ENCODE measurements around the gene DNAH14. TPM values are rescaled to one million over a fixed set of nuclear protein-coding genes. Genes with fewer than 3 reads are reported as not detected.

The DNAH14 gene
- total and polyA plus RNA-seq, 2 donors (not counting 3 experiments of a cell fraction or from before 2014, with no cell fraction given), result 1.5 to 7.1 TPM

DNA sequence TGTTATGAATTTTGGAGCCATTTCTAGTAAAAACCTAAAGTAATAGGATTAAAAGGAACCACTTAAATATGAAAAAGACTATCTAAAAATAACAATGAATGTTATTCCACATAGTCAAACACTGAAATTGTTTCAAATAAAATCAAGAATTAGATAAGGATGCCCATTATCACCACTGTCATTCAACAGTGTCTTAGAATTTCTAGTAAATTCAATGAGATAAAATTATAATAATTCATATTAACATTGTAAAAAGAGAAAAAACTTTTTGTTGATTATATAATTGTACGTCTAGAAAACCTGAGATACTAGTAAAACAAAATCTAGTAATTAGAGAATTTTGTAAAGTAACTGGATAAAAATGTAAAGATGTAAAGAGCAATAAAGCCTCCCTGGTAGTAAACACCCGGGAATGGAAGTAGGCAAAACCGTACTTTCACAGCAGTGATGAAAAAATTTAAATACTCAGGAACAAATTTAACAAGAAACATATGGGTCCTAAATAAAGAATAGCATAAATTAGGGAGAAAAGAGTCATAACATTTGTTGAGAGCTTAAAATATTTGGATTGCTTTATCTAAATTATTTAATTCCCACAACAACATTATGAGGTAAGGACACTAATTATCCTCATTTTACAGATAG is 442.0 kb downstream of the DNAH14 start:
- intact Hi-C loops (cut with micrococcal nuclease), result no loop called here

More for the DNA sequence above, 442.0 kb downstream of the DNAH14 start:
- H3K9me3 ChIP-seq (replicated peaks; ENCODE audit: control insufficient read depth, insufficient read depth, low read length), result no peaks in the 10 kb centered on the region
- dilution Hi-C loops (cut with MboI; ENCODE audit: extremely low pct_ligation_motif_present, low sequenced_read_pairs), result no loop called here
- H2AFZ ChIP-seq (ENCODE audit: low read depth, low read length), result no peak overlapping the region
- H3K4me3 ChIP-seq (replicated peaks in 1 of 3; ENCODE audit: insufficient read depth in 1 of 3, low read depth in 1 of 3, low read length in 3 of 3), result no peak overlapping the region
- FAIRE-seq, result no peak
- H3K9ac ChIP-seq (replicated peaks; ENCODE audit: extremely low read depth, insufficient read depth, low read length), result no peak overlapping the region
- ChIA-PET CTCF (no interaction called here), POLR2A (no interaction called here)
- H3K4me2 ChIP-seq (ENCODE audit: insufficient read depth, low read length), result no peak overlapping the region
- H3K9me1 ChIP-seq (replicated peaks; ENCODE audit: control insufficient read depth, extremely low read depth, insufficient read depth, low read length), result no peaks in the 10 kb centered on the region
- H3K27ac ChIP-seq (ENCODE audit: insufficient read depth, low read depth, low read length), result no peak overlapping the region
- H3K4me1 ChIP-seq (ENCODE audit: control insufficient read depth, extremely low read depth, insufficient read depth, low read length), result no peaks in the 10 kb centered on the region
- BruUV-seq (replicated peaks), result no TSS peak
- H3K27me3 ChIP-seq (ENCODE audit: control insufficient read depth in 2 of 2, insufficient read depth in 2 of 2, low read length in 2 of 2), result peaks cover 0 to under 1% of the 10 kb centered on the region in 2 experiments
- TF ChIP-seq CTCF (IDR thresholded peaks at IDR 0.05; ENCODE audit: extremely low read depth in 1 of 2, insufficient read depth in 1 of 2, low read depth in 1 of 2, low read length in 2 of 2) (no peak), GATA2 (IDR thresholded peaks at IDR 0.05; ENCODE audit: insufficient read depth, insufficient read length, low read depth, low read length) (no peak), MAX (IDR thresholded peaks at IDR 0.05; ENCODE audit: insufficient read depth, insufficient read length) (no peak), JUN (IDR thresholded peaks at IDR 0.05; ENCODE audit: borderline replicate concordance, insufficient read depth, insufficient read length, low read depth) (no peak), POLR2AphosphoS5 (IDR thresholded peaks at IDR 0.05; ENCODE audit: insufficient read depth, low read depth, low read length) (no peak), EZH2 (IDR thresholded peaks at IDR 0.05; ENCODE audit: borderline replicate concordance, low read depth, low read length, severe bottlenecking) (no peak), MYC (IDR thresholded peaks at IDR 0.05; ENCODE audit: low read depth, low read length) (no peak), FOS (IDR thresholded peaks at IDR 0.05; ENCODE audit: borderline replicate concordance, insufficient read depth, low read length) (no peak), POLR2A (IDR thresholded peaks at IDR 0.05; ENCODE audit: low read depth, low read length) (no peak)
- DNase-seq (ENCODE audit: low read depth, low spot score), result no peak
- H3K36me3 ChIP-seq (ENCODE audit: control insufficient read depth in 2 of 2, extremely low read depth in 1 of 2, insufficient read depth in 2 of 2, low read length in 2 of 2), result no peaks in the 10 kb centered on the region
- no peaks in the 10 kb centered on the region for H3K79me2 ChIP-seq (ENCODE audit: control insufficient read depth, insufficient read depth, low read length)
- H4K20me1 ChIP-seq (replicated peaks; ENCODE audit: control insufficient read depth, extremely low read depth, insufficient read depth, low read length), result no peaks in the 10 kb centered on the region

All from endothelial cell of umbilical vein (primary cell).